Measurements from ENCODE around the gene SHE.

DNA sequence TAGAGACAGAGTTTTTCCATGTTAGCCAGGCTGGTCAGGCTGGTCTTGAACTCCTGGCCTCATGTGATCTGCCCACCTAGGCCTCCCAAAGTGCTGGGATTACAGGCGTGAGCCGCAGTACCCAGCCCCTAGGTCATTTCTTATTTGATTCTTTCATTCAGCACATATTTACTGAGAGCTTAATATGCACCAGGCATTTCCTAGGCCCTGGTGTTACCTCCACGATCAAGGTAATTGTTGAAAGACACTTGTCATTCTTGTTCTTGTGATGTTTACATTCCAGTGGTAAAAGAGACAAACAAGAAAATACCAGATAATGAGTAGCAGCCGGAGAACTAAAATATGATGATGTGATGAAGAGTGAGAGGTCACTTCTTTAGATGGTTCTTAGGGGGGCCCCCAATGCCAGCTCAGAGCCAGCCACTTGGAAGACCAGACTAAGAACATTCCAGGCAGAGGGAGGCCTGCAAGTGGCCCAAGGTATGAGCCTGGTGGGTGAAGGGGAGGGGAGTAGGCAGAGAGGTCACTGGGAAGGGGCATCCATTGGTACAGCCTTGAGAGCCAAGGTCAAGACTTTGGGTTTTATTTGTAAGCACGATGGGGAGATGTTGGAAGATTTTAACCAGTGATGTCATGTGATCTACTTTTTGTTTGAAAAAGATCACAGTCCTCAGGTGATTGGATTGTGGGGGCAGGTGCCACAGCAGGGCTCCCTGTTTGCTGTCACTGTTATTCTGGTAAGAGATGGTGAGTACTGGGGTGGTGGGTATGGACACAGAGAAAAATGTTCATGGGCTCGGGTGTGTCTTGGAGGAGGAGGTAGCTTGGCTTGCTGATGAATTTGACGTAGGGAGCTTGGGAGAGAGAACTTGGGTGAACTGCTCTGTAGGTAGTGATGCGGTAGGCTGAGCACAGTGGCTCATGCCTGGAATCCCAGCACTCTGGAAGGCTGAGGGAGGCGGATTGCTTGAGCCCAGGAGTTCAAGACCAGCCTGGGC, 37.6 kb upstream of the SHE start:
- TF ChIP-seq, protein P1, sequence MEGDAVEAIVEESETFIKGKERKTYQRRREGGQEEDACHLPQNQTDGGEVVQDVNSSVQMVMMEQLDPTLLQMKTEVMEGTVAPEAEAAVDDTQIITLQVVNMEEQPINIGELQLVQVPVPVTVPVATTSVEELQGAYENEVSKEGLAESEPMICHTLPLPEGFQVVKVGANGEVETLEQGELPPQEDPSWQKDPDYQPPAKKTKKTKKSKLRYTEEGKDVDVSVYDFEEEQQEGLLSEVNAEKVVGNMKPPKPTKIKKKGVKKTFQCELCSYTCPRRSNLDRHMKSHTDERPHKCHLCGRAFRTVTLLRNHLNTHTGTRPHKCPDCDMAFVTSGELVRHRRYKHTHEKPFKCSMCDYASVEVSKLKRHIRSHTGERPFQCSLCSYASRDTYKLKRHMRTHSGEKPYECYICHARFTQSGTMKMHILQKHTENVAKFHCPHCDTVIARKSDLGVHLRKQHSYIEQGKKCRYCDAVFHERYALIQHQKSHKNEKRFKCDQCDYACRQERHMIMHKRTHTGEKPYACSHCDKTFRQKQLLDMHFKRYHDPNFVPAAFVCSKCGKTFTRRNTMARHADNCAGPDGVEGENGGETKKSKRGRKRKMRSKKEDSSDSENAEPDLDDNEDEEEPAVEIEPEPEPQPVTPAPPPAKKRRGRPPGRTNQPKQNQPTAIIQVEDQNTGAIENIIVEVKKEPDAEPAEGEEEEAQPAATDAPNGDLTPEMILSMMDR (IDR thresholded peaks at IDR 0.05; ENCODE audit: borderline replicate concordance, extremely low read depth, low read length, poor library complexity, severe bottlenecking) = no peak
- no peak for TF ChIP-seq EZH2 (IDR thresholded peaks at IDR 0.05; ENCODE audit: borderline replicate concordance, low read depth, low read length, severe bottlenecking)
